ENCODE measurements around the gene FAM13A.

DNA sequence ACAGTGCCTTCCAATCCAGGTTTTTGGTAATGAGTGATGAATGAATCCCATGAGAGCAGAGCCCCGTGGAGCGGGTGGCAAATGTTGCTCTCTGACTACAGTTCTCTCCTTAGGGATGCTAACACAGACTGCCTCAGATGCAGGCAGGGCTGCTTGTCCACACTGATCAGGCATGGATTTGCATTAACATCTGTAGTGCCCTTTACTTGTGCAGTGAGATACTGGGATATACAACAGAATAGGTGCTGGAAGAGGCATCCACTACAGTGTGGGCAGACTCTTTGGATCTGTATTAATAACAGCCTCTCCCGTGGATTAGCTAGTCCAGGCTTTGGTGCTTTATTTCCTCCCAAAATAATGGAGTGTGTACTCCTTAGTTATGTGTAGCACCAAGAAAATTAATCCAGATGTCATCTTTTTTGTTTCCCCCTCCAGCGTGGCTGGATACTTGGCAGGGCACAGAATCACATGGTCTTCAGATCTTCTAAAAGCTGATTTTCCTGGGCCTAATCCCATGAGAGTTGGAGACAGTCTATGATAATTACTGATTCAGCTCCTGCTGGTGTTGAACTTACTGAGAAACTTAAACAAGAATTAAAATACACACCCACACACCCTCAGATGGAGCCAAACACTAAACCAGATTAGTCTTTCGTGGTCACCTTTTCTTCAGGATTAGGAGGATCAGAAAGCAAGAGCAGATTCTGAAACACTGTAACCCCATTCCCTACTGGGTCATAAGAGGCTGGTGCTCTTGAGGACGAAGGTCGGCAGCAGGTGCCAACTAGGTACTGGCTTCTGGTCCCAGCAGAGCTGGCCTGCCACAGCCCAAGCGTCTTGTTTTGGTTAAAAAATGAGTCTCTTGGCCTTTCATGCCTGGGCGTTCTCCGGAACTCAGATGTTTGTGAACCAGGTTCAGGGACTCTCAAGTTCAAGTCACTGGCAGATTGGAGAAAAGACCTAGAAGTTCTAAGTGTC is 336.2 kb downstream of the FAM13A start:
- TF ChIP-seq POLR2A (IDR thresholded peaks at IDR 0.05), result no peak
- TF ChIP-seq, protein P1, sequence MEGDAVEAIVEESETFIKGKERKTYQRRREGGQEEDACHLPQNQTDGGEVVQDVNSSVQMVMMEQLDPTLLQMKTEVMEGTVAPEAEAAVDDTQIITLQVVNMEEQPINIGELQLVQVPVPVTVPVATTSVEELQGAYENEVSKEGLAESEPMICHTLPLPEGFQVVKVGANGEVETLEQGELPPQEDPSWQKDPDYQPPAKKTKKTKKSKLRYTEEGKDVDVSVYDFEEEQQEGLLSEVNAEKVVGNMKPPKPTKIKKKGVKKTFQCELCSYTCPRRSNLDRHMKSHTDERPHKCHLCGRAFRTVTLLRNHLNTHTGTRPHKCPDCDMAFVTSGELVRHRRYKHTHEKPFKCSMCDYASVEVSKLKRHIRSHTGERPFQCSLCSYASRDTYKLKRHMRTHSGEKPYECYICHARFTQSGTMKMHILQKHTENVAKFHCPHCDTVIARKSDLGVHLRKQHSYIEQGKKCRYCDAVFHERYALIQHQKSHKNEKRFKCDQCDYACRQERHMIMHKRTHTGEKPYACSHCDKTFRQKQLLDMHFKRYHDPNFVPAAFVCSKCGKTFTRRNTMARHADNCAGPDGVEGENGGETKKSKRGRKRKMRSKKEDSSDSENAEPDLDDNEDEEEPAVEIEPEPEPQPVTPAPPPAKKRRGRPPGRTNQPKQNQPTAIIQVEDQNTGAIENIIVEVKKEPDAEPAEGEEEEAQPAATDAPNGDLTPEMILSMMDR (IDR thresholded peaks at IDR 0.05), result no peak
- TF ChIP-seq POLR2AphosphoS5 (IDR thresholded peaks at IDR 0.05), result no peak

Measured in breast epithelium (tissue), 3 donors.